G401 (cell line): ENCODE data around the gene IL15. TPM values are rescaled to one million over a fixed set of nuclear protein-coding genes. Genes with fewer than 3 reads are reported as not detected.
"Not testable (repeated sequence)": the region's sequence is repeated elsewhere in the genome, so short reads cannot be mapped to it uniquely, and the experiment has no call there.

ENCODE experiments used
- DNase-seq: peaks from one replicate; pipeline ENCODE4 v3.0.0-alpha.2; 2015; ENCODE audit warnings: low spot score
- in situ Hi-C: cut with HindIII; loops from 2 replicates; pipeline ENCODE4 v1.10.0; 2016; ENCODE audit warnings: low sequenced_read_pairs, mixed read lengths
- total RNA-seq: library from RNA; depleted of rRNA; stranded (reverse); fragments of >200 nt; shearing (Covaris generic); gene quantifications from 2 replicates; pipeline ENCODE4 v1.2.3, GENCODE V29; 2014

Gene IL15
- total RNA-seq, 1 experiment from 2014 or later = not detected

DNA sequence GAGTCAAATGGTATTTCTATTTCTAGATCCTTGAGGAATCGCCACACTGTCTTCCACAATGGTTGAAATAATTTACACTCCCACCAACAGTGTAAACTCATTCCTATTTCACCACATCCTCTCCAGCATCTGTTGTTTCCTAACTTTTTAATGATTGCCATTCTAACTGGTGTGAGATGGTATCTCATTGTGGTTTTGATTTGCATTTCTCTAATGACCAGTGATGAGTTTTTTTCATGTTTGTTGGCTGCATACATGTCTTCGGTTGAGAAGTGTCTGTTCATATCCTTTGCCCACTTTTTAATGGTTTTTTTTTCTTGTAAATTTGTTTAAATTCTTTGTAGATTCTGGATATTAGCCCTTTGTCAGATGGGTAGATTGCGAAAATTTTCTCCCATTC is 115.4 kb downstream of the IL15 start:
- DNase-seq, in situ Hi-C loops: not testable (repeated sequence)

DNA sequence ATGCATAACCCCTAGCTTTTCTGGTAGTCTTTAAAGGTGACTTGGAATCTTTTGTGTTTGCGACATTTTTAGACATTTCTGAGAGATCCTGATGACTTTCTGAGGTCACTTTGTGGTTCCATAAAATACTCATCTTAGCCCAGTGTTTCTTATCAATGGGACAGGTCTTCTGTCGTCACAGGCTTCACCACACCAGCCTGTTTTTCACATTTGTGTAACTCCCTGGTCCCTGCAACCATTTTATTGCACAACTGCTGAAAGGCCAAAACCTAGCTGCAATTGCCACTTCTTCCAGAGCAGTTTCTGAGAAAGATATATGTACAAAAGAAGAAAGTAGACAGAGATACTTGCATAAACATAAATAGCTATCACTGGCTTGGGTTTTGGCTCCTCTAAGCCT is 120.9 kb downstream of the IL15 start:
- in situ Hi-C loops = no loop called here
- DNase-seq = no peak

DNA sequence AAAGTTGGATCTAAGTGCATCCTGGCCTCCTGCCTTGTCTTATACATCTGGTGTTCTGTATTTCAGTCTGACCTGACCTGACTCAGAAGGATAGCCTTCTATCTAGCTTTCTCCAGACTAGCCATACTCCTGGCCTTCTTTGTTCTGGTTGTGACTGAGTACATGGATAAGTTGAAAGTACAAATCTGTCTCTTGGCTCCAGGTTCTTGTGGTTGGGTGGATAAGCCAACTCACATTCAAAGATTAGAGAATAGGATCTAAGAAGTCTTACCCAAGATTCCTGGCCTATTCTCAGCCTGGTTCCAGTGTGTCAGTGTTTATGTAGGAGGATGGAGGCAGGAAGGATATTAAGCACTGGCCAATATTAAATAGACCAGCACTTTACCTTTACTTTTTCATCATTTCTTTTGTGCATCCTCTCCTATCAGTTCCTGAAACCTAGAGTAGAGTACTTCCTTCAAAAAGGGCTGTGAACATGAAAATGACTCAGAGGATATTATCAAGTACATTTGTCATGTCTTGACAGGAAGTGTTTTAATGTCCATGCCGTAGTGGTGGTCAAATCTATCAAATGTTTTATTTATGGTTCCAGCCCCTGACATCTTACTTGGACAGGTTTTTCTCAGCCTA is 123.5 kb downstream of the IL15 start:
- DNase-seq = no peak
- in situ Hi-C loops = no loop called here

DNA sequence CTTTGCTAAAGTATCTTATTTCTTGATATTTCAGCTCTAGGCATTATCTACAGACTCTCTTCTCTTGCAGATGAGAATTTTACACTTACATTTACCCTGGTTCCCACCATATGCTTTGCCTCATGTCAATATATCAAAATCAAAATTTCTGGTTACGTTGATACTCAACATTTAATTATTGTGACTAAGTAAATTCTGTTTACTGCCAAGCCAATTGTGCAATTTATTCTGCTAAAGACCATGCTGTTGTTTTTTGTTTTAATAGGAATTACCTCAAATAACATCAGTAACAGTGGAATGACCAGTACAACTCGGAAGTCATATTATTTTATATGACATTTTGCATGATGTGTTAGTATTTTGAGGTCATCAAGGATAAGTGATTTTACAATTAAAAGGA is 125.5 kb downstream of the IL15 start:
- in situ Hi-C loops = no loop called here
- no peak for DNase-seq

DNA sequence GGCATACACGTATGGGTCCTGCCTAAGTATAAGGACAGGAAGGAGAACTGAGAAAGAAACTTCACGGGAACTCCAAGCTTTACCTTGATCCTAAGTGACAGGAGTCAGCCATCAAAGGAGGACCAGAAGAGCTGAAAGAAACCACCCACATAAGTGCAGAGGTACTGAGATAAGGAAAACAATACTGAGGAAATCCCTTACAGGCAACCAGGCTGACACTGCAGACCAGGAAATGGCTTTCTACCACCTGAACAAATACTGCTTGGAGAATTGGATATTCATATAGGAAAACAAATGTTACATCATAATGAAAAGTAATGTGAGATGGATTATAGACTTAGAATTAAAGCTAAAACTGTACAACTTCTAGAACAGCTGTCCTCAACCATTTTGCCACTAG is 127.0 kb downstream of the IL15 start:
- no peak for DNase-seq

DNA sequence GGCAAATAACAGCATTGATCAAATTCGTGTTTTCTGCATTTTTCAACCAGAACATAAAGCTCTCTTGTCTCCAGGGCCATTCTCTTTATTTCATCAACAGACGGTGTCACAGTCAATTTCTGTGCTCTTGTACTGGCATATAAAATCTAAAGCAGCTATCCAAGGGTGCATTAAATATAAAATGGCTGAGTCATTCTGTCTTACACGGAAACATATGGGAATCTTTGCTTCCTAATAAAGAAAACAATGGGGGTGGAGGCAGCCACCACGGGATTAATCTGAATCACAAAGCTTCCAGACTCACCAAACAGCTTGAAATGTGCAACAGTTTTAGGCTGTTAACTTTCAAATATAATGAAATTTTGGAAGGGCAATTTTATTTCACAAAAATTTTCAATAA is 132.6 kb downstream of the IL15 start:
- DNase-seq = no peak
- in situ Hi-C loops = no loop called here

More for the DNA sequence above, 127.0 kb downstream of the IL15 start:
- in situ Hi-C loops = no loop called here

DNA sequence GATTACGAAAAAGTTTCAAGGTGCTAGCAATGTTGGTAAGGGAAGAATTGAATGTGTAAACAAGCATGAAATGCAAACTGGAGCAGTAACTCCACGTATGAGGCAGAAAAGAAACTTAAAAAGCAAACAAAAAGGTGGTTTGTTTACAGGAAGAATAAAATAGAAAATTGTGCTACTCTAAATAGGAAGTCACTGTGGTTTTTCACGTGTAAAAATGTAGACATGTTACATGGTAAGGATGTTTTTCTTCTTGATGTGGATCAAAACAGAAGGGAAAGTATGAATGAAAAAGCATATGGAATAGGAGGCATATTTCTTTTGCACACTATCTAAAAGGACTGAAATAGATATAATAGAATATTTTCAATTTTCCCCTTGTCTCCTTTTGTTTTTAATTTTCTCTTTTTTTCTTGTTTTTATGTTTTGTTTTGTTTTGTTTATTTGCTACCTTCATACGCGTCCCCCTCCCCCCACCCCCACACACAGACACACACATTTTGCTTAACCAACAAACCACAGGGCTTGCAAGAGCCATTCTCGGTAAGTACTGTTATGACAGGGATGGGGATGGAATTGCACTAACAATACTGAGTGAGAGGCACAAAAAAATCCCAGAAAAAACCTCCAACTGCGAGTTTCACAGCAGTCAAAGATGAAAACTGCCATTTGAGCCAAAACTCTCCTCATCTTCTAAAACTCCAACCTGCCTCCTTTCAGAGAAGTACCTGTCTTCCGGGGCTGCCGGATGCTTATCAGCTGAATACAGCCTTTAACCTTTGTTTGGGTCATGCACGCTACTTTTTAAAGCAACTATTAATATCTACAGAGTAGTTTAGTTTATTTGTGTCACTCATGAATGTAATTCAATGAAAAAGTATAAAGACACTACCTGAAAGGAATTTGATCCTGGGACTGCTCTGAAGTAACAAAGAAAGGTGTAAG is 135.8 kb downstream of the IL15 start:
- DNase-seq = no peak
- in situ Hi-C loops = no loop called here

DNA sequence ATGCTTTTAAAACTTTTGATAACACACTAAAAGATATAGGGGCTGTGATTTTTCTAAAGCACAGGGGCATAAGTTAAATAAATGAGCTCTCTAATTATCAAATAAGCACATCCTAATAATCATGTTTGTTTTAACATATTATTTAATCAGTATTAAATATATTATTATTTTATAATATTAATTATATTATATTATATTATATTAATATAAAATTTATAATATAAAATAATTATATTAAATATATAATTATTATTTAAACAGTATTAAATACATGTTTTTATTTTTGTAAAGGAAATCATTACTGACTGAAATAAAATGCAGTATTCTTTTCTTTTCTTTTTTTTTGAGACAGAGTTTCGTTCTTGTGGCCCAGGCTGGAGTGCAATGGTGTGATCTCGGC is 136.5 kb downstream of the IL15 start:
- in situ Hi-C loops = no loop called here
- no peak for DNase-seq

DNA sequence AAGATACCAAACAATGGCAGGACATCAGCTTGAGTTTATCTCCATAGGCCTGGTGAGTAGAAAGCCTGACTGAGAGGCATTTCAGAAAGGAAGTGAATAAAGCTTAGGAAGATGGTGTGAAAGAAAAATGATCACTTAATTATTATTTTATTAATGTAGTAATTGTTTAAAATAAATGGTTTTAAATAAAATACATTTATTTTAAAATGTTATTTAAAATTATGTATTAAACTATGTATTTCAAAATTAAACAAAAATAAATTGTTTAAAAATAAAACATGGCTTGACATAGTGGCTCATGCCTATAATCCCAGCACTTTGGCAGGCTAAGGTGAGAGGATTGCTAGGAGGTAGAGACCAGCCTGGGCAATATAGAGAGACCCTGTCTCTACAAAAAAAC is 145.8 kb downstream of the IL15 start:
- no peak for DNase-seq
- in situ Hi-C loops = no loop called here
